ENCODE data around the gene FCHSD1.

Gene FCHSD1

DNA sequence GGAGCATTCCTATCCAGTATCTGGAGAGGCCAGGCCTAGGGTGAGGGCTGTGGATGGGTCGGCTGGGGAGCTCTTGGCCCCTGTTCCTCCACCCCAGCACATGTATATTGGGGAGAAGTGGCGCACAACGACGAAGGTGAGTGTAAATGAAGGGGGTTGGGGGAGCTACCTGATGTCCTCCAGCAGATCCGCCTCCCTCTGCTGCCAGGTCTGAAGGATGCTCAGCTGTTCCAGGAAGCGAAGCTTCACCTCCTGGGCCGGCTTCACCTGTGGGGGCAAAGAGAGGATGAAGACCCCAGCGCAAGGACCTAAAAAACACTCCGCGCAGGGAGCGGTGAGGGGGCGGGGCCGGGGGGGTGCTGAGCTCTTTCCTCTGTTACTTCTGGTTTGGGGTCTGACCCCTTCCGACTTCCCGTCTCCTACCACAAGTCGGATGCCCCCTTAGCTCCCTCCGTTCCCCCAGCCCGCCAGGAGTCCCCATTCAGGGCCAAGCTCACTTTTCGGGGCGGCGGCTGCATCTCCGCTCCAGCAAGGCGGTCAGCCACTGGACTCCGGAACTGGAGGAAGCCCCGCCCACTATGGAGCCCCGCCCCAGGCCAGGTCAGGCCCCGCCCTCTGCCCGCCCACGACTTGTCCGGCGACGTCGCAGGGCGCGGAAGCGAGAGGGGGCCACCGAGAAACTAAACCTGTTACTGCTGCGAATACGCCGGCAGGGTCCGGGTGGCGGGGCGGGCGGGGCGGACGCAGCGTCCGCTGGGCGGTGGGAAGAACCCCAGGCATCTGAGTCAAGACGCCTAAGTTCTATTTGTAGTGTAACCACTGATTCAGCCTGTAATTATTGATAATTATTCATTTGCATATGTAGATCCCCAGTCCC lies at the start of gene FCHSD1:
Gene FCHSD1 (minus strand): TSS at position 568 of the 877 bp plus-strand sequence. CDS start 50 bp downstream, at position 518.
- DNase-seq = peak; percentile 73

DNA sequence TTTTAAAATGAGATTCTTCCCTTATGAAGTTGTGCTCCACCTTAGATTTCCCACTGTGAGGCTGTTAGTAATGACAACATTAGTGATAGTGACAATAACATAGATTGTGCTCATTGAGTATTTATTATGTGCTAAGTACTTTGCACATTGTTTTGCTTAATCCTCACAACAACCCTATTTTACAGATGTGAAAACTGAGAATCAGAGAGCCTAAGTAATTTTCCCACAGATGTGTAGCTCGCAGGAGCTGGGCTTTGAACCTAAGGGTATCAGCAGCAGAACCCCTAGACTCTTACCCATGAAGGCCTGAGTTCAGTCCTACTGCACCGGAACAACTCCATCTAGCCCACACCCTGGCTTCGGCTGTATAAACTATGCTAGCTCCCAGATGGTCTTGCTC lies 46.4 kb upstream of the FCHSD1 start:
- DNase-seq = no peak

DNA sequence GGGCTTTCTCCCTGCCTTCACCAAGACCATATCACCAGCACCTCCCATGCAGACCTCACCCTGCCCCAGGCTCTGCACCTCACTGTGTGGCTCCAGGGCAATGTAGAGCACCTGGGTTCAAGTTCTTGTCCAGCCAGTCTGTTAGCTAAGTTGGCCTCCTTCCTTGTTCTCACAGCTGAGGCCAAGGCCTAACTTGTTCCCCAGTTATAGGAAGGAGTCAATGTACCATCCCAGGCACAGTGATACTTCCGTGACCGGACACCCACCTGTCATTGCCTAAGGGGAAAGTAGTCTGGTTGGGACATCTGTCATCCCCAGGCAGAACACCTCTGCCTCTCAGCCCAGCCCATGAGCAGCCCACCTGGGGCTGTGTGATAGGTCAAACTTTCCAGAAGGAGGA lies 45.2 kb upstream of the FCHSD1 start:
- DNase-seq = no peak

DNA sequence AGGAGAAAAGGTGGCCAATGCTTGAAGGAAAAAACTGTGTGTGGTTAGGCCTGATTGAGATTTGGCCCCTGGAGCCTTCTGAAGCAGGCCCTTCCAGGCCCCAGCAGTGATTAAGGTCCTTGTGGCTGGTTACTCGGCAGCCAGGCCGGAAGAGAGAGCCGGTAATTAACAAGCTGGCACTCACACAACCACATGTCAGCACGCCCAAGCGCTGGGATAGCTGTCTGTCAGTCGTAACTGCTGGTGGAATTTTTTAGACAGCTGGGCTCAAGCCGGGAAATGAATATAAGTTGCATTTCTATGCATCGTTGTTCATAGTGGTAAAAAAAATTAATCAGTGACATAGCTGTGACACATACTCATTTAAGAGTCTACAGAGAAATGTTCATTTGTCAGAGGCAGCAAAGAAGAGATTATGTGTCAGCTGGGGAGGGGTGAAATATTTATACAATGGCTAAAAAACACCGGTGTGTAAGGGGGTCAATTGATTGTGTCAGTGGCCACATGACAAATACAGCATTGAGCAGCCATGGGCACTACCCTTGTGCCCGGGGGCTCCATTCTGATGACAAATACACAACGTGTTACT lies 44.5 kb upstream of the FCHSD1 start:
- no peak for DNase-seq

DNA sequence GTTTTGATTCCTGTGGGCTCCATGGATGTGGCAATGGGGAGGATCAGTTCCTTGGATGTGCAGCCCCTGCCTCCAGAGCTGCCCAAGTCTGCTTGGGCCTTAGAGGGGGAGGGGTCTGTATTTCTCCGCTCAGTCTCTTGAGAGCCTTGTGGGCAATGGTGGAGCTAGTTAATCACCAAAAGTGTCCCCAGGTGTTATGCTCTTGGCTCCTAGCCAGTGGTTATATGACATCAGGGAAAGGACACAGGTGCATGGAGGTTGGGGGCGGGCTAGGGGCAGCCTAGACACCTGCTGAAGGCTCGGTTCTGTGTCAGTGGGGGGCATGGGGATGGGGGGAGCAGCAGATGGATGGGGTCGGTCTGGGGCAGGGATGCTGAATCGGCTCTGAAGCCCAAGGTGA lies 43.3 kb upstream of the FCHSD1 start:
- no peak for DNase-seq

DNA sequence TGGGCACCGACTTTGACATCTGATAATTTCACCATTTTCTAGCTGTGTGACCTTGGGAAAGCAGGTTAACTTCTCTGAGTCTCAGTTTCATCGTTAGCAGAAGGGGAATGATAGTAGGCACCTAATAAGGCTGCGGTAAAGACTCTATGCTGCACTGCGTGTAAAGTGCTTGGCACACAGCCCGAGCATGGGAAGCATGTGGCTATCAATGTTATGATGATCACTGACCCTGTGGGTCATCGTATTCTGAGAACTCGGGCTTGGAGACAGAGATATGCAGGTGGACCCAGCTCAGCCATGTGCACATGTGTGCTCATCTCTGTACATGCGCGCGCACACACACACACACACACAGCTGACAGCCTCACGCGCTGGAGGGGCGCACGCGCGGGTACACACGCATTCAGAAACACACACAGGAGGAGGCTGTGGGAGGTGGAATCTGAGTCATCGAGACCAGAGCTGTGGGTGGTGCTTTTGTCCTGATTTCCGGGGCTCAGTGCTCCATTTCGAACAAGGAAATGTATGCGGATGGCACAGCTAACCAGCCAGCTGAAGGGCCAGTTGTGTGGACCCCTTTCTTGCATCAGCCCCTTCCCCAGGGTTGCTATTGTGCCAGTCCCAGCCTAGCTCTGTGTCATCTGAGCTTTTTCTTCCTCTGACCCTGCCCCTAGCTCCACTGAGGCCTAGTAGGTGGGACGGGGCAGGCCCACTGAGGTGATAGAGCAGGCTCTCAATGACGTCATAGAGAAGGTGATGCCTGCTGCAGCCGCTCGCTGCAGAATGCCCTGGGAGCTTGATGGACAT lies 41.9 kb upstream of the FCHSD1 start:
- DNase-seq = peak; percentile 91

DNA sequence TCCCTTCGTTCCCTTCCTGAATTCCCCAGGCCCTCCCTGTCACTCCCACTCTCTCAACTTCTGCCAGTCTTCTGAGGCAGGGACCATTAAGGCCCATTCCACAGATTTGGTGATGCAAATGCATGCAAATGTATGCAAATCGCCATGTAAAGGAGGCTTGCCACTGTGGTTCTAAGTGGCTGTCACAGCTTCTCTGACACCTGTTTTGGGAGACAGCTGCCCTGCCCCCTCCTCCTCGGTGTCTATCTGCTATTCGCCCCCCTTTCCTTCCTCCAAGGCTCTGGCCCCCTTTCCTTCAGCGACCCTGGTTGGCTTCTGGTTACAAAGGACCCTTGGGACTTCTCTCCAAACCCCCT lies 41.3 kb upstream of the FCHSD1 start:
- no peak for DNase-seq

DNA sequence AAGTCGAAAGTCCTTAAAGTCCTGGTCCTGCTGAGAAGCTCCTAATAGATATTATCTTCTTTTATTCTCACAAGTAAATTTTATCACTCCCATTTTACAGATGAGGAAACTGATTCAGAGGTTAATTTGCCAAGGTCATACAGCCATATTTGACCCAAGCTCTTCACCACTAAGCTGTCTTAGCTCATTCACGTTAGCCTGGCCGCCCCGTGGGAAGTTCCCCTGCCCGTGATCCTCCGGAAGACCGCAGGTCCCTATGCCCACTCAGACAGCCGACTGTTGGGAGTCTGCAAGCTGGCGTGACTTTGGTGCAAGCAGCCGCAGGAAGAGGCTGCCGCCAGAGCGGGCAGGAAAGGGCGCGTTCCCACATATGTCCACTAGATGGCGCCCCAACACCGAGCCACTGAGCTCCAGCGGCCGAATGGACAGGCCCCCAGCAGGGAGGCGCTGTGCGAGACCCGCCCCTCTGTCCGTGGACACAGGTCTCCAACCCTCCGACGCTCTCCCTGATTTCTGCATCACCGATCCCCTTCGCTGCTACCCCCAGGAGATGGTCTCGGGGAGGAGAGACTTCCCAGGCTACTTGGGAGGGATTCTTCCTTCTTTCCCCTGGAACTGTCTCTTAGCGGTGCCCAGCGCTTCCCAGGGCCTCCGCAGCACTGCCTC lies 40.8 kb upstream of the FCHSD1 start:
- DNase-seq = peak; percentile 80

DNA sequence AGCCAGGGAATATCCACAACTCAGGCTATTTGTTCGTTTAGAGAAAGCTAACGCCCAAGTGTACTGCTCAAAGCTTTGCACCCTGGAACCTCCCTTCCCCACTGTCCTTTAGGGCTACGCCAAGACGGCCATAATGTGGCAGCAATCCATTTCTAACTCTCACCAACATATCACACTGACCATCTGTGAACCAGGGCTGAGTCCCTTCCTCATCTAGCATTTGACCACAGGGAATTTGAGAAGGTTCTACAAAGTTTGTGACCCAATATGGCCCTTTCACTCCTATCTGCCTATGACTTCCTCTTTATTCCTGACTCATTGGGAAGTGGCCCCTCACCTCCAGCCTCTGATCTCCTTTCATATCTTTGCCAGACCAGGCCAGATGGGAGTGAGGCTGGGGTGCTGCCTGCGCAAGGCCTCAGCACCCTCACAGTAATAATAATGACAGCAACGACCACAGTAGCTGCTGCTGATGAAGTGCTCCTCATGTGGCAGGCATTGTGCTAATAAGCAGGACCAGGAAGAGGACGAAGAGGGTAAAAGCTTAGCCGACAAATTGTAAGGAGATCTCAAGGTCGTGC lies 40.2 kb upstream of the FCHSD1 start:
- DNase-seq = no peak

DNA sequence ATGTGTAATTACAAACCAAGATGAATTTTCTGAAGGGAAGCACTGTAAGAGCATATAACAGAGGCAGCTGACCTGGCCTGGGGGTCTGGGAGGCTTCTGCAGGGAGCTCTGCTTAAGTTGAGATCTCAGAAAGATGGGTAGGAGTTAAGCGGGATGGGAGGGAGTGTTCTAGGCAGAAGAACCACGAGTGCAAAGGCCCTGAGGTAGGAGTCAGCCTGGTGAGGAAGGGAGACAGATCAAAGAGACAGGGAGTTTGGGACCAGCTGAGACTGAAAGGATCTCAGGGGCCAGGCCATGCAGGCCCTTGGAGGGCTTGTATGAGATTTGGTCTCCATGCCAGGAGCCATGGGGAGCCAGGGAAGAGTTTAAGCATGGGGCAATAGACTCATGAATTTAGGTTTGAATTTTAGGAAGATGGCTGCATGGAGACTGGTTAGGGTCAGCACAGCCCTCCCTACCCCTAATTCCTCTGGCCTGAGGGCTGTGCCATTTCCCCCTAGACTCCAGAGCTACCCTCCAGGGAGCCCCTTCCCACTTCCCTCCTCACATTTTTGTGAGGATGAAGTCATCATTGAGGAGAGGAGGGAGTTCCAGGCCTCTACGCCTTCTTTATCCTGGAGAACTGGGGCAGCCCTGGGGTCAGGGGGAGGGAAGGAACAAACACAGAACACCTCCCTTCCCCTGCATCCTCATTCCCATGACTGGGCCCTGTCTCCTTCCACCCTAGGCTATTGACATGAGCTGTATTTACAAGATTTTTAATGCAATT lies 35.6 kb upstream of the FCHSD1 start:
- no peak for DNase-seq

DNA sequence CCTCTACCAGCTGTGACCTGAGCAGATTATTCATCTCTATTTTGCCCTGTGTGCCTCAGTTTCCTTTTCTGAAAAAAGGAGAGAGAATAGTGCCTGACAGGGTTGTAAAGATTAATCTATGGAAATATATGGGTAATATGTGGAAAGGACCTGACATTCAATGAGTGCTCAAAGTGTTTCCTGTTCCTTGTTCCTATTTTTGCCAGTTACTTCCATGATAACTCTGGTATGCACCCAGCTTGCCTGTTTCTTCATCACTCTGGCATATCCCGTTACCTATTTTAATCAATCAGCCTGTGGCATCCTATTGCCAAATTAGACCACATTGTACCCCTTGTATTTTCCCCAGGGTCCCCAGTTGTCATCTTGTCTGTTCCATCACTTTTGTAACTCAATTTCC lies 34.4 kb upstream of the FCHSD1 start:
- no peak for DNase-seq

DNA sequence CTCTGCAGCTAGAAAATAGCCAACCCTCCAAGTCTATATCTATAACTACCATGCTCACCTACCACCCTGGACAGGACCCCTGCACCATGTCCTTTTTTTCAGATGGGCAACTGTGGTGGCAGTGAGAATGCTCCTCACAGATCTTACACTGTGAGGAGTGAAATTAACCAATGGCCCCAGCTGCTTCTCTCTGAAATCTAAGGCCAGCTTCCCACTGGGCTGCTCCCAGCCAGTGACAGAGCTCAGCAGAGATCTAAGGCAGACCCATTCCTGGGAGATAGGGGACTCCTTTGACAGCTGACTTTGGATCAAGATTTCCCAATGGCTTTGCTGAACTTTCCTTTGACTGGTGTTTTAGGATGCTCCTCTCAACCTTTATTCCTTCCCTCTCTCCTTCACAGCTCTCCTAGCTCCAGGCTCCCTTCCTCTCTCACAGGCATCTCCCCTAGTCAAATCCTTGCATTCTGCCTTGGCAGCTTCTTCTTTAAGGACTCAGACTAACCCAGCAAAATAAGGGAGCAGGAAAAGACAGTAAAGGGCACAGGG lies 32.5 kb upstream of the FCHSD1 start:
- DNase-seq = no peak

DNA sequence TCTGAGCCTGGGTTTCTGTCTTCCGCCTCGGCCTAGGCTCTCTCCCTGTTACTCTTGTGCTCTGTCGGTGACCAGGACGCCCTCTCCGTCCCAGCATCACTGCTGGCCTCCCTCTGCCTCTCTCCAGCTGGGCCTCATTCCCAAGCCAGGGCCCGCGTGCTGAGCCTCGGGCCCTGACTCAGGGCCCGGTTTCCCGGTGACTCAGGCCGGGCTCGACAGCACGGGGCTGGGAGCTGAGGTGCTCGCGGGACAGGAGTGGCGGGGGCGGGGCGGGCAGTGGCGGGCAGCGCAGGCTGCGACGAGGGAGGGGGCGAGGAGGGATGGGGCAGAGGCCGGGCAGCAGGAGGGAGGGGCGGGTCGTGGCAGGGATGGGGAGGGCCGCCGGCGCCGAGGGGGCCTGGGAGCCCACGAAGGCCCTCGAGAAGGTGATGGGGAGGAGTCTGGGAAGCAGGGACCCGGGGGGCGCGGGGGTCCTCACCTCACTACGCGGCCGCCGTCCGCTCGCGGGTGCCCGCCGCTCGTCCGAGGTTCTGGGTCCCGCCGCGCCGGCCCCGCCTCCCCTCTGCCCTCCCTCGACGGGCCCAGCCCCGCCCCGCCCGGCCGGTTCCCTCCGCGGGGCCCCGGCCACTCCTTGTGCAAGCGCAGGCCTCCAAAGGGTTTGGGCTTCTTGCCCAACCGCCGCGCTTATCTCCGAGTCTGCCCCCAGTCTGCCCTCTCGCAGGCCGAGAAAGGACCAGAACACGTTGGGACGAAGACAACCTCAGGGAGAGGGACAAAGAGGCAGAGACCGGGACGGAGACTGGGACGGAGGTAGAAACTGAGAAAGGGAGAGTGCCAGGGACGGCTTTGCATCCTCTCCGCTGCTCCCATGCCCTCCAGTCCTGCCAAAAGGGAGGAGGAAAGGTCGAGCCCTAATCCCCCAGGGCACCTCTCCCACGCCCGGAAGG lies 30.8 kb upstream of the FCHSD1 start, which contains the start of gene ARAP3:
Gene ARAP3 (minus strand): TSS at position 536 of the 947 bp plus-strand sequence. CDS start 1,744 bp downstream, outside the sequence.
- DNase-seq = peak; percentile 36

DNA sequence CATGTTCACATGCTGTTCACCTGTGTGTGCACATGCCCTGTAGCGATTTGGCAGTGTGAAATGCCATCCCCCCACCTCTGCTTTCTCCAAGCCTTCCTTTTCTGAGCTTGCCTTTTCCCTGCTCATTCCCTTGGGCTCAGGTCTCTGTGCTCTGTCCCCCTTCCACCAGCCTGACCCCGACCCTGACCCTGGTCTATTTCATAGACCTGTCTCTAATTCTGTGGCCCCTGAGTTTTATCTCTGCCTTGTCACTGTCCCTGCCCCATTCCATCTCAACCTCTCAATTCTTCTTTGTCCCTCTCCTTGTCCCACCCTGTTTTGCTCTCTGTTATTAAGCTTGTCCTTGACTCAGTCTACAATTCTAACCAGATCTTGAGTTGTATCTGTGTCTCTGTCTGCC lies 30.1 kb upstream of the FCHSD1 start:
- DNase-seq = no peak

DNA sequence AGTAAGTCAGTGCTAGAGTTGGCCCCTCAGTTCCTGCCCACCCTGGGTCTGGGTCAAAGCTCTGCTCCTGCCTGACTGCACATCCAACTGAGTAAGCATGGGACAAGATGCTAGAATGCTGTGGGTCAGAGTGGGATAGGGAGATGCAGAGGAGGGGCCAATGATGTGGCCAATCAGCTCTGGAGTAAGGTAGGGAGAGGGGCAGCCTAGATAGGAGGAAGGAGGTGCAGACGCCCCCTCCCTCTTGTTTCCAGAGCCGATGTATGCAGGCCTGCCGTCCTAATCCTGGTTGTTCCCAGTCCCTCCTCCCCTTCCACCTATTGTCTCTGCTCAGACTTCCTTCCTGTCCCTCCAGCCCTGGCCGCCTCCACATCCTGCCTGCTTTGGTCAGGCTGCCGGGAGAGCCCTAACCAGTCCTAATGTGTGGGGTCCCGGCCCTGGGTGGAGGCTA lies 29.6 kb upstream of the FCHSD1 start:
- no peak for DNase-seq

DNA sequence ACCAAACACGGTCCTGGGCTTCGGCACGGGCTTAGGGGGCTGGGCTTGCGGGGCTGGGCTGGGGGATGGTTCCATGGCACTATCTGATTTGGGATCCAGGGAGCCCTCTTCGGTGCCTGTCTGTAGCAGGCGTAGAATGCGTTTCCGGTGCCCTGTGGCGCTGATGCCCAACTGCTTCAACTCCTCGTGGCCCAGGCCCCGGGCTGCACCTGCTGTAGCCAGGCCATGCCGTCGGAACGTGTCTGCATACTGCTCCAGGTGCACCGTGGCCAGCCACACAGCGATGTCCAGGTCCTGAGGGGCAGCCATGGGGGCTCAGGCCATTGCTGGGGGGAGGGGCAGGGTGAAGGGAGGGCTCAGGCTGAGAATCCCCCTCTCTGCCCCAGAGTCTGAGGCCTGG lies 29.0 kb upstream of the FCHSD1 start:
- no peak for DNase-seq

DNA sequence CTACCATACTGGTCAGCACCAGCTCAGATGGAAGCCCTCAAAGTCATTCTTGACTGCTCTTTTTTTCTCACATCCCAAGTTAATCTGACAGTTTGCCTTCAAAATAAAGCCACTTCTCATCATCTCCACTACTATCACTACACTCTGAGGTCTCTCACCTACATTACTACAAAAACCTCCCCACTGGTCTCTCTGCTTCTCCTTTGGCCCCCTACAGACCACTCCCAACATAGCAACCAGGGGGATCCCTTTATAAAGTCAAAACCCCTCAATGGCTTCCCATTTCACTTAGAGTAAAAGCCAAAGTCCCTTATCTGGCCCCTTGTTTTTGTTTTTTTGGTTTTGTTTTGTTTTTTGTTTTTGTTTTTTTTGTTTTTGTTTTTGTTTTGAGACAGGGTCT lies 26.2 kb upstream of the FCHSD1 start:
- DNase-seq = no peak

DNA sequence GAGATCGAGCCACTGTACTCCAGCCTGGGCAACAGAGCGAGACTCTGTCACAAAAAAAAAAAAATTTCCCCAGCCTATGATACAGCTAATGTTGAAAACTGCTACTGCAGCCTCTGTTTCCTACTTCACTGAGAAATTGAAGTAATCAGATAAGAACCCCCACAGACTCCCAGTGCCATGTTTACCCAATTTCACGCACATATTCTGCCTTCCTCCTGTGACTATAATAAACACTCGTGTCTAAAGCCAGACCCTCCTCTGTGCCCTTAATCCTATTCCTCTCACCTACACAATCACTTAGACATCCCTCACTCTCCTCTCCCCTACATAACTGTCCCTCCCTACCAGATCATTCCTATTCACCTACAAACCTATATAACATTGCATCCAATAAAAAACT lies 24.5 kb upstream of the FCHSD1 start:
- no peak for DNase-seq

DNA sequence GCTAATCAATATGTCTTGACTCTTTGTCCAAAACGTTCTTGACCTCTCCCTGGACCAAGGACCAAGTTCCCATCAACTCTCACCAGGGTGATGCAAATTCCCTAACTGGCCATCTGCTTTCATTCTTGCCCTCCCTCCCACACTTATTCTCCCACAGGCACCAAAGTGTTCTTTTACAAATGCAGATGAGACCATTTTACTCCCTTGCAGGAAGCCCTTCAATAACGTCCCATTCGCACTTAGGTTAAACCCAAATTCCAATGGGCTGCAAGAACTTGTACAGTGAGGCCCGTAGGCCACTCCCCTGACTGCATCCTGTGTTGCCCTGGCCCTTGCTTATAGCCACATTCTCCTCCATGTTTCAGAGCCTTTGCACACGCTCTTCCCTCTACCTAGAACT lies 23.5 kb upstream of the FCHSD1 start:
- no peak for DNase-seq
